GM19193 (cell line): Measurements from ENCODE around the gene CDH4.

ENCODE experiments used
- POLR2A ChIP-seq: IDR thresholded peaks from 4 replicates; pipeline ENCODE4 v1.6.1; 2011; ENCODE audit not compliant: insufficient read depth, insufficient read length; ENCODE audit errors: extremely low read depth

The CDH4 gene

GRCh38 chr20:61517419-61517818 is 265.4 kb downstream of the CDH4 start:
- TF ChIP-seq POLR2A, result no peak

- TF ChIP-seq POLR2A, result no peak
Observed at GRCh38 chr20:61518424-61518951, 266.4 kb downstream of the CDH4 start.

- TF ChIP-seq POLR2A, result no peak
Observed at GRCh38 chr20:61519488-61519887, 267.4 kb downstream of the CDH4 start.

GRCh38 chr20:61520076-61520892 is 268.2 kb downstream of the CDH4 start:
- TF ChIP-seq POLR2A, result no peak

GRCh38 chr20:61520893-61521460 is 268.9 kb downstream of the CDH4 start:
- TF ChIP-seq POLR2A, result no peak

- TF ChIP-seq POLR2A, result no peak
Observed at GRCh38 chr20:61521687-61522420, 269.8 kb downstream of the CDH4 start.

GRCh38 chr20:61522498-61523090 is 270.5 kb downstream of the CDH4 start:
- no peak for TF ChIP-seq POLR2A

GRCh38 chr20:61523145-61523544 is 271.1 kb downstream of the CDH4 start:
- TF ChIP-seq POLR2A, result no peak

GRCh38 chr20:61524951-61525666 is 273.0 kb downstream of the CDH4 start:
- no peak for TF ChIP-seq POLR2A

GRCh38 chr20:61525781-61526431 is 273.8 kb downstream of the CDH4 start:
- no peak for TF ChIP-seq POLR2A

- no peak for TF ChIP-seq POLR2A
Observed at GRCh38 chr20:61526907-61527306, 274.8 kb downstream of the CDH4 start.

GRCh38 chr20:61527626-61528025 is 275.6 kb downstream of the CDH4 start:
- no peak for TF ChIP-seq POLR2A

GRCh38 chr20:61528591-61528990 is 276.5 kb downstream of the CDH4 start:
- TF ChIP-seq POLR2A, result no peak

- TF ChIP-seq POLR2A, result no peak
Observed at GRCh38 chr20:61529354-61529753, 277.3 kb downstream of the CDH4 start.
